ENCODE data around the gene AAGAB.

DNA sequence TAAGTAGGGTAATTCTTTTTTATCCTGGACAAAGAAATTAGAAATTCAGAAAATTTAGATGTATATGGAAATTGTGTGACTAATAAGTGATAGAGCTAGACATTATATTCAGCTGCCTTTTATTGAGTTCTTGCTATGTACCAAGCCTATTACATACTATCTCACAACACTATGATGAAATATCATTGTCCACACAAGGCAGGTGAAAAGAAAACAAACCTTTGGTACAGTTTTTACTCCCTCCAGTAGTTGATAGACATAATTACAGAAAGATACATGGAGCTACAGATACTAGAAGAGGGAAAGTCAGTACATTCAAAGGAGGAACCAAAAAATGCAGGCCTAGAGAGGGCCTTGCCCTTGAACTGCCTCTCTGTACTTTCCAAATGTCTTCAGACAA, 4.9 kb upstream of the AAGAB start:
- TF ChIP-seq, protein P1, sequence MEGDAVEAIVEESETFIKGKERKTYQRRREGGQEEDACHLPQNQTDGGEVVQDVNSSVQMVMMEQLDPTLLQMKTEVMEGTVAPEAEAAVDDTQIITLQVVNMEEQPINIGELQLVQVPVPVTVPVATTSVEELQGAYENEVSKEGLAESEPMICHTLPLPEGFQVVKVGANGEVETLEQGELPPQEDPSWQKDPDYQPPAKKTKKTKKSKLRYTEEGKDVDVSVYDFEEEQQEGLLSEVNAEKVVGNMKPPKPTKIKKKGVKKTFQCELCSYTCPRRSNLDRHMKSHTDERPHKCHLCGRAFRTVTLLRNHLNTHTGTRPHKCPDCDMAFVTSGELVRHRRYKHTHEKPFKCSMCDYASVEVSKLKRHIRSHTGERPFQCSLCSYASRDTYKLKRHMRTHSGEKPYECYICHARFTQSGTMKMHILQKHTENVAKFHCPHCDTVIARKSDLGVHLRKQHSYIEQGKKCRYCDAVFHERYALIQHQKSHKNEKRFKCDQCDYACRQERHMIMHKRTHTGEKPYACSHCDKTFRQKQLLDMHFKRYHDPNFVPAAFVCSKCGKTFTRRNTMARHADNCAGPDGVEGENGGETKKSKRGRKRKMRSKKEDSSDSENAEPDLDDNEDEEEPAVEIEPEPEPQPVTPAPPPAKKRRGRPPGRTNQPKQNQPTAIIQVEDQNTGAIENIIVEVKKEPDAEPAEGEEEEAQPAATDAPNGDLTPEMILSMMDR (IDR thresholded peaks at IDR 0.05; ENCODE audit: low read depth, low read length): no peak
- no peak for TF ChIP-seq EZH2phosphoT487 (IDR thresholded peaks at IDR 0.05; ENCODE audit: low read depth)
